ENCODE results near the gene GORASP2. TPM values are rescaled to one million over a fixed set of nuclear protein-coding genes. Genes with fewer than 3 reads are reported as not detected.

GORASP2 gene
- total RNA-seq, 1 experiment from 2014 or later, result 143 TPM

DNA sequence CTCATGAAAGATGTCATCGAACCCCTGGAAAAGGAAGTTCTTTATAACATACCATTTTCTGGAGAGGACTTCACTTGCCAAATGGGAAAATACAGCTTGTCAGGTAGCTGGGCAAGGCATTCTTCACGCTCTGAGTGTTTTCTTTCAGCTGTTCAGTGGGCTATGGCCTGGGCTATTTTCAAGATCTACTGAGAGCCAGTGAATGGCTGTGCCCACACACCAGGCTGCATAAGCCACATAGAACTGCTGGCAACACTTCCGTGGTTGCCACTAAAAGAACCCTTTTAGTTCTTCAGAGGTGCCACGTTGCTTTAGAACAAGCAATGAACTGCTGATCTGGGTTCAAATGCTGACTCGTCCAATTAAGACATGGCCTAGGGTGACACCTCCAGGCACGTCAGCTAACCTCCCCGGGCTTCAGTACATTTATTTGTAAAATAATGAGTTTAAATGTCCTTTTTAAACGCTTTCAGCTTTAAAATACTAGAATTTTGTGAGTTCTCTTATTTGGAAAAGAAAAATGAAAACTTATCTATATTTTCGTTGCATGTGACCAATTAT lies 36.6 kb upstream of the GORASP2 start:
- H3K27me3 ChIP-seq (replicated peaks; ENCODE audit: control insufficient read depth, insufficient read depth, low read length), result no peaks in the 10 kb centered on the region; the same call in 1 of the 2 replicates
- no peak for DNase-seq
- H3K4me1 ChIP-seq, result no peaks in the 10 kb centered on the region
- TF ChIP-seq, protein P1, sequence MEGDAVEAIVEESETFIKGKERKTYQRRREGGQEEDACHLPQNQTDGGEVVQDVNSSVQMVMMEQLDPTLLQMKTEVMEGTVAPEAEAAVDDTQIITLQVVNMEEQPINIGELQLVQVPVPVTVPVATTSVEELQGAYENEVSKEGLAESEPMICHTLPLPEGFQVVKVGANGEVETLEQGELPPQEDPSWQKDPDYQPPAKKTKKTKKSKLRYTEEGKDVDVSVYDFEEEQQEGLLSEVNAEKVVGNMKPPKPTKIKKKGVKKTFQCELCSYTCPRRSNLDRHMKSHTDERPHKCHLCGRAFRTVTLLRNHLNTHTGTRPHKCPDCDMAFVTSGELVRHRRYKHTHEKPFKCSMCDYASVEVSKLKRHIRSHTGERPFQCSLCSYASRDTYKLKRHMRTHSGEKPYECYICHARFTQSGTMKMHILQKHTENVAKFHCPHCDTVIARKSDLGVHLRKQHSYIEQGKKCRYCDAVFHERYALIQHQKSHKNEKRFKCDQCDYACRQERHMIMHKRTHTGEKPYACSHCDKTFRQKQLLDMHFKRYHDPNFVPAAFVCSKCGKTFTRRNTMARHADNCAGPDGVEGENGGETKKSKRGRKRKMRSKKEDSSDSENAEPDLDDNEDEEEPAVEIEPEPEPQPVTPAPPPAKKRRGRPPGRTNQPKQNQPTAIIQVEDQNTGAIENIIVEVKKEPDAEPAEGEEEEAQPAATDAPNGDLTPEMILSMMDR (IDR thresholded peaks at IDR 0.05; ENCODE audit: insufficient read depth in 1 of 2, low read depth in 1 of 2, low read length in 1 of 2, severe bottlenecking in 1 of 2, unreplicated experiment in 1 of 2), result no peak
- Mint-ChIP-seq H3K27me3 (ENCODE audit: insufficient read depth, unreplicated experiment) (peaks cover 15% of the 10 kb centered on the region), H3K36me3 (ENCODE audit: insufficient read depth, unreplicated experiment) (no peaks in the 10 kb centered on the region), H3K4me1 (ENCODE audit: low read depth, unreplicated experiment) (no peaks in the 10 kb centered on the region), H3K27ac (ENCODE audit: unreplicated experiment) (no peak overlapping the region), H3K9me3 (ENCODE audit: unreplicated experiment) (no peaks in the 10 kb centered on the region), H3K4me3 (ENCODE audit: unreplicated experiment) (no peak overlapping the region)
- no peaks in the 10 kb centered on the region for H3K9me3 ChIP-seq
- CTCF ChIA-PET, result no interaction called here
- BruUV-seq (replicated peaks), result no TSS peak
- intact Hi-C loops (cut with micrococcal nuclease; ENCODE audit: unreplicated experiment), result no loop called here
- no peaks in the 10 kb centered on the region for H3K36me3 ChIP-seq (ENCODE audit: control insufficient read depth, insufficient read depth, low read length)
- POLR2A ChIA-PET, result no interaction called here
- no peak overlapping the region for H3K4me3 ChIP-seq (ENCODE audit: low read depth, low read length)

- Mint-ChIP-seq H3K27me3 (ENCODE audit: insufficient read depth, unreplicated experiment) (peaks cover 5% of the 10 kb centered on the region), H3K9me3 (ENCODE audit: unreplicated experiment) (no peaks in the 10 kb centered on the region), H3K4me1 (ENCODE audit: low read depth, unreplicated experiment) (no peaks in the 10 kb centered on the region), H3K36me3 (ENCODE audit: insufficient read depth, unreplicated experiment) (no peaks in the 10 kb centered on the region), H3K4me3 (ENCODE audit: unreplicated experiment) (no peak overlapping the region), H3K27ac (ENCODE audit: unreplicated experiment) (no peak overlapping the region)
- Histone ChIP-seq H3K27me3 (replicated peaks; ENCODE audit: control insufficient read depth, insufficient read depth, low read length) (no peaks in the 10 kb centered on the region; the same call in 1 of the 2 replicates), H3K9me3 (no peaks in the 10 kb centered on the region), H3K4me1 (no peaks in the 10 kb centered on the region), H3K4me3 (ENCODE audit: low read depth, low read length) (no peak overlapping the region), H3K36me3 (ENCODE audit: control insufficient read depth, insufficient read depth, low read length) (no peaks in the 10 kb centered on the region)
- TF ChIP-seq, protein P1 (IDR thresholded peaks at IDR 0.05; ENCODE audit: insufficient read depth in 1 of 2, low read depth in 1 of 2, low read length in 1 of 2, severe bottlenecking in 1 of 2, unreplicated experiment in 1 of 2), result no peak
- POLR2A ChIA-PET, result no interaction called here
- intact Hi-C loops (cut with micrococcal nuclease; ENCODE audit: unreplicated experiment), result no loop called here
- CTCF ChIA-PET, result interaction anchor here (1.0 kb wide), 1 partner anchor 34 kb away, joined by 5 read pairs; the partner anchor contains the start of gene GORASP2
- BruUV-seq (replicated peaks), result no TSS peak
- DNase-seq, result no peak
Observed at GRCh38 chr2:170895023-170895757, 33.9 kb upstream of the GORASP2 start.

DNA sequence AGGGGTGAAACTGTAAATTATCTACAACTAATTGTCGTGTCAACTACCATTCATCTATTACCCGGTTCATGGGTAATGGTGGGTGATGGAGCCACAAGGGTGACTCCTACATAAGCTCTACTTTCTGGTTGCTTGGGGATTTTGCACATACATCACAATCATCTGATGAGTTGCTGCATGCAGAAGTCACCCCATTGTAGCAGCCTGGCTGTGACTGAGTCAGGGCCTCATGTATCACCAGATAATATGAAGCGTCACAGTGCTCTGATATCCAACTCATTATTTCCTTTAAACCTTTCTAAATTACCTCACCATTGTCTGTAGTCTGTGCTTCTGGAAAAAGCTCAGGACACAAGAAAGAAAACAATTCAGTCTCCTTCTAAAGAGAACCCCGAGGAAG lies 32.4 kb upstream of the GORASP2 start:
- Mint-ChIP-seq H3K27ac (ENCODE audit: unreplicated experiment) (no peak overlapping the region), H3K4me1 (ENCODE audit: low read depth, unreplicated experiment) (no peaks in the 10 kb centered on the region), H3K27me3 (ENCODE audit: insufficient read depth, unreplicated experiment) (peaks cover 5% of the 10 kb centered on the region), H3K9me3 (ENCODE audit: unreplicated experiment) (no peaks in the 10 kb centered on the region), H3K36me3 (ENCODE audit: insufficient read depth, unreplicated experiment) (no peaks in the 10 kb centered on the region), H3K4me3 (ENCODE audit: unreplicated experiment) (no peak overlapping the region)
- no peaks in the 10 kb centered on the region; the same call in 1 of the 2 replicates for H3K27me3 ChIP-seq (replicated peaks; ENCODE audit: control insufficient read depth, insufficient read depth, low read length)
- H3K9me3 ChIP-seq, result no peaks in the 10 kb centered on the region
- TF ChIP-seq, protein P1 (IDR thresholded peaks at IDR 0.05; ENCODE audit: insufficient read depth in 1 of 2, low read depth in 1 of 2, low read length in 1 of 2, severe bottlenecking in 1 of 2, unreplicated experiment in 1 of 2), result no peak
- no TSS peak for BruUV-seq (replicated peaks)
- no peak for DNase-seq
- POLR2A ChIA-PET, result no interaction called here
- H3K4me1 ChIP-seq, result no peaks in the 10 kb centered on the region
- CTCF ChIA-PET, result no interaction called here
- no peak overlapping the region for H3K4me3 ChIP-seq (ENCODE audit: low read depth, low read length)
- intact Hi-C loops (cut with micrococcal nuclease; ENCODE audit: unreplicated experiment), result no loop called here
- H3K36me3 ChIP-seq (ENCODE audit: control insufficient read depth, insufficient read depth, low read length), result no peaks in the 10 kb centered on the region

Data from Caco-2 (cell line).